GM12878 (cell line): ENCODE data around the gene ZNF891. TPM values are rescaled to one million over a fixed set of nuclear protein-coding genes. Genes with fewer than 3 reads are reported as not detected.

Experiments
- ATAC-seq: fragments of 200-7000 bp; cut with Tn5 transposase; 3 replicates; pipeline ENCODE4 v1.9.1; 2020; ENCODE audit warnings: mild to moderate bottlenecking, moderate library complexity
- BruUV-seq: library from RNA; stranded (reverse); fragments of 400-500 nt; replicated peaks from 2 replicates; lab custom pipeline; 2021; lab: Mats Ljungman, UMichigan
- CTCF ChIA-PET: fragments of 300-600 bp; sonication (Branson Sonifier 250); formaldehyde crosslinking; extraction: SDS; loops from one replicate; lab custom pipeline; 2021; ENCODE audit warnings: inconsistent platforms; lab: Yijun Ruan, JAX
- POLR2A ChIA-PET: fragments of 350-600 bp; formaldehyde crosslinking; extraction: SDS; loops from one replicate; lab custom pipeline; 2021; ENCODE audit warnings: inconsistent platforms; lab: Charles Lee
- RAD21 ChIA-PET: fragments of 300-600 bp; sonication (Branson Sonifier 250); formaldehyde crosslinking; loops from one replicate; lab custom pipeline; 2023; ENCODE audit warnings: antibody characterized with exemption; ENCODE audit not compliant: unreplicated experiment; lab: Charles Lee
- SMC1A ChIA-PET: fragments of 300-600 bp; sonication (Branson Sonifier 250); formaldehyde crosslinking; loops from one replicate; lab custom pipeline; 2023; ENCODE audit not compliant: unreplicated experiment, uncharacterized antibody; lab: Charles Lee
- DNase-seq: peaks from one replicate; pipeline ENCODE4 v3.0.0-alpha.2; 2011; ENCODE audit warnings: low read depth, low spot score
- FAIRE-seq: peaks from 3 replicates; lab custom pipeline; 2011; peaks lifted over from hg19 to GRCh38; lab: Jason Lieb, UNC
- H2AFZ ChIP-seq: 2 replicates; pipeline ENCODE4 v1.6.0; 2011; ENCODE audit warnings: low read depth, low read length, control low read depth; ENCODE audit not compliant: control insufficient read depth
- H3K27ac ChIP-seq: 2 replicates; pipeline ENCODE4 v1.5.1; 2011; ENCODE audit warnings: control low read depth; ENCODE audit not compliant: control insufficient read depth, insufficient read depth
- H3K27me3 ChIP-seq, 2 experiments: replicated peaks in 1 of 2; 2 replicates each; pipeline versions ENCODE4 v1.6.0 to v1.6.1; 2011; ENCODE audit warnings: low read length in 1 of 2; ENCODE audit not compliant: control insufficient read depth in 2 of 2, insufficient read depth in 2 of 2
- H3K36me3 ChIP-seq, 2 experiments: 2 replicates each; pipeline ENCODE4 v1.5.1; 2011; ENCODE audit warnings: low read length in 1 of 2; ENCODE audit not compliant: control insufficient read depth in 2 of 2, insufficient read depth in 2 of 2
- H3K4me1 ChIP-seq: 2 replicates; pipeline ENCODE4 v1.6.1; 2011; ENCODE audit warnings: mild to moderate bottlenecking, low read length, moderate library complexity, mixed read lengths; ENCODE audit not compliant: control insufficient read depth, insufficient read depth
- H3K4me2 ChIP-seq: 2 replicates; pipeline ENCODE4 v1.6.0; 2011; ENCODE audit warnings: control low read depth; ENCODE audit not compliant: control insufficient read depth, insufficient read depth
- H3K4me3 ChIP-seq: fragments of 200-600 bp; sonication (generic); 2 replicates; pipeline ENCODE4 v1.5.1; 2016
- H3K79me2 ChIP-seq: 2 replicates; pipeline ENCODE4 v1.6.0; 2011; ENCODE audit warnings: low read length; ENCODE audit not compliant: control insufficient read depth, insufficient read depth
- H3K9ac ChIP-seq: 2 replicates; pipeline ENCODE4 v1.8.0; 2011; ENCODE audit warnings: low read length, control low read depth, mixed read lengths; ENCODE audit not compliant: control insufficient read depth, insufficient read depth
- H3K9me3 ChIP-seq: replicated peaks from 3 replicates; pipeline ENCODE4 v1.5.1; 2011; ENCODE audit warnings: mild to moderate bottlenecking, low read length; ENCODE audit not compliant: control insufficient read depth, insufficient read depth
- H4K20me1 ChIP-seq: 2 replicates; pipeline ENCODE4 v1.6.0; 2011; ENCODE audit not compliant: control insufficient read depth, insufficient read depth
- BMI1 ChIP-seq: fragments of 450-650 bp; IDR thresholded peaks from 2 replicates; pipeline ENCODE4 v1.6.1; 2016; ENCODE audit warnings: mild to moderate bottlenecking, moderate library complexity, borderline replicate concordance
- CBX5 ChIP-seq: sonication (generic); IDR thresholded peaks from 2 replicates; pipeline ENCODE4 v1.6.1; 2016; ENCODE audit warnings: low read depth, moderate library complexity, mild to moderate bottlenecking, inconsistent platforms
- HDAC6 ChIP-seq: fragments of 200-600 bp; sonication (generic); IDR thresholded peaks from one replicate; pipeline ENCODE4 v1.8.0; 2017; ENCODE audit warnings: antibody characterized with exemption; ENCODE audit not compliant: unreplicated experiment
- JUND ChIP-seq: IDR thresholded peaks from 2 replicates; pipeline ENCODE4 v1.6.1; 2012; ENCODE audit warnings: low read depth, mild to moderate bottlenecking, low read length, improper control_type of control experiment, moderate library complexity
- KDM1A ChIP-seq: fragments of 200-600 bp; sonication (generic); IDR thresholded peaks from 2 replicates; pipeline ENCODE4 v1.6.1; 2016; ENCODE audit warnings: borderline replicate concordance
- MEF2B ChIP-seq: fragments of 450-650 bp; IDR thresholded peaks from 2 replicates; pipeline ENCODE4 v1.6.1; 2018; ENCODE audit warnings: mild to moderate bottlenecking, moderate library complexity; ENCODE audit not compliant: partially characterized antibody, poor library complexity, severe bottlenecking
- MTA2 ChIP-seq: fragments of 450-650 bp; IDR thresholded peaks from 2 replicates; pipeline ENCODE4 v1.6.1; 2016; ENCODE audit warnings: low read depth, mild to moderate bottlenecking, moderate library complexity
- NFXL1 ChIP-seq: fragments of 450-650 bp; IDR thresholded peaks from 2 replicates; pipeline ENCODE4 v1.6.1; 2017; ENCODE audit warnings: antibody characterized with exemption, mild to moderate bottlenecking, borderline replicate concordance
- NR2C2 ChIP-seq: IDR thresholded peaks from 2 replicates; pipeline ENCODE4 v1.6.1; 2011; ENCODE audit warnings: borderline replicate concordance, low read depth; ENCODE audit not compliant: control insufficient read depth, insufficient read length
- PAX5 ChIP-seq: IDR thresholded peaks from 2 replicates; pipeline ENCODE4 v1.6.1; 2011; ENCODE audit warnings: low read depth, low read length, borderline replicate concordance
- PKNOX1 ChIP-seq: fragments of 450-650 bp; IDR thresholded peaks from 2 replicates; pipeline ENCODE4 v1.6.1; 2016; ENCODE audit warnings: mild to moderate bottlenecking
- POLR2AphosphoS5 ChIP-seq: IDR thresholded peaks from 2 replicates; pipeline ENCODE4 v1.6.1; 2011; ENCODE audit warnings: mild to moderate bottlenecking, low read length, inconsistent platforms
- STAT1 ChIP-seq: fragments of 450-650 bp; conservative IDR thresholded peaks from 2 replicates; pipeline ENCODE4 v1.6.1; 2014; ENCODE audit warnings: antibody characterized with exemption, mild to moderate bottlenecking
- TAF1 ChIP-seq: IDR thresholded peaks from 2 replicates; pipeline ENCODE4 v1.6.1; 2011; ENCODE audit warnings: mild to moderate bottlenecking, low read depth, low read length, borderline replicate concordance
- TARDBP ChIP-seq: IDR thresholded peaks from 2 replicates; pipeline ENCODE4 v1.6.1; 2016; ENCODE audit warnings: borderline replicate concordance
- TBL1XR1 ChIP-seq: IDR thresholded peaks from 2 replicates; pipeline ENCODE4 v1.6.1; 2012; ENCODE audit warnings: low read depth, low read length, improper control_type of control experiment
- TCF7 ChIP-seq: IDR thresholded peaks from 2 replicates; pipeline ENCODE4 v1.6.1; 2014; ENCODE audit warnings: antibody characterized with exemption, borderline replicate concordance
- ZBTB33 ChIP-seq: fragments of 450-650 bp; IDR thresholded peaks from 2 replicates; pipeline ENCODE4 v1.6.1; 2017; ENCODE audit warnings: mild to moderate bottlenecking
- ZNF384 ChIP-seq: IDR thresholded peaks from 2 replicates; pipeline ENCODE4 v1.6.1; 2012; ENCODE audit warnings: low read depth, mild to moderate bottlenecking, low read length, improper control_type of control experiment, borderline replicate concordance
- WGBS: methylation state at CpG from one replicate; pipeline ENCODE4 v1.1.6; 2016; ENCODE audit warnings: low lambda C conversion rate; ENCODE audit not compliant: insufficient replicate concordance, insufficient coverage; ENCODE audit errors: missing lambda C conversion rate; 5-methylcytosine and 5-hydroxymethylcytosine counted together
- in situ Hi-C: fragments of 300-500 bp; cut with MboI; formaldehyde crosslinking; loops from 9 replicates; pipeline ENCODE4 v1.14.3; 2018; ENCODE audit warnings: mixed read lengths
- intact Hi-C: fragments of 100-400 bp; cut with micrococcal nuclease; formaldehyde crosslinking; loops from one replicate; pipeline ENCODE4 v1.14.2; 2022; ENCODE audit not compliant: unreplicated experiment
- polyA plus RNA-seq, 11 experiments: library from polyadenylated mRNA; depleted of rRNA in 4 of 11; unstranded in 6 of 11; stranded (reverse) in 5 of 11; fragments of >200 nt; fragmentation: Nextera tagmentation in 4 of 11; fragmentation: Illumina TruSeq in 1 of 11; extraction: Ambion mirVana in 4 of 11; extraction: Trizol in 1 of 11; gene quantifications; 1 replicate in 1 of 11; 2 replicates in 10 of 11; pipeline versions ENCODE4 v1.2.1 to v1.2.3, GENCODE V29; 2011 to 2016; ENCODE audit warnings: inconsistent platforms in 2 of 11, missing spikeins in 2 of 11, low read depth in 1 of 11
- total RNA-seq, 4 experiments: library from RNA; depleted of rRNA in 3 of 4; stranded (reverse); fragments of >200 nt in 3 of 4; fragmentation: Illumina TruSeq in 1 of 4; extraction: Trizol in 1 of 4; gene quantifications; 2 replicates each; pipeline versions ENCODE4 v1.2.1 to v1.2.3, GENCODE V29; 2013 to 2021

Gene ZNF891
- total and polyA plus RNA-seq, 10 of the 15 experiments (the other 5 are each of a cell fraction or from before 2014, with no cell fraction given): 0.20 to 1.1 (median 0.69) TPM

GRCh38 chr12:133124674-133125073 is 5.4 kb downstream of the ZNF891 start:
- SMC1A ChIA-PET: interaction anchor here (1.0 kb wide), 1 partner anchor 21 kb away, joined by 3 read pairs; no protein-coding TSS in a partner anchor
- in situ Hi-C loops: no loop called here

More at GRCh38 chr12:133124674-133125073, 5.4 kb downstream of the ZNF891 start:
- FAIRE-seq (no peak), DNase-seq (no peak), ATAC-seq (no peak)
- H2AFZ ChIP-seq: no peak overlapping the region
- no peak overlapping the region for H3K9ac ChIP-seq
- H3K27me3 ChIP-seq: no peaks in the 10 kb centered on the region
- no peak overlapping the region for H3K27ac ChIP-seq
- no peaks in the 10 kb centered on the region for H3K79me2 ChIP-seq
- H3K4me1 ChIP-seq: no peaks in the 10 kb centered on the region
- no peaks in the 10 kb centered on the region for H4K20me1 ChIP-seq
- peaks cover 32% of the 10 kb centered on the region for H3K9me3 ChIP-seq
- BruUV-seq: no TSS peak
- WGBS: 98% methylated on average over 2 of the region's 2 CpGs
- CTCF ChIA-PET: no interaction called here
- no peak overlapping the region for H3K4me2 ChIP-seq
- POLR2A ChIA-PET: no interaction called here
- no peaks in the 10 kb centered on the region for H3K36me3 ChIP-seq
- TF ChIP-seq NFXL1 (no peak), HDAC6 (no peak), STAT1 (no peak), KDM1A (no peak), MEF2B (no peak), MTA2 (no peak), ZNF384 (no peak), PAX5 (no peak), POLR2AphosphoS5 (no peak), CBX5 (no peak), BMI1 (no peak), NR2C2 (no peak), TAF1 (no peak), TBL1XR1 (no peak), TCF7 (no peak), PKNOX1 (no peak), JUND (no peak), ZBTB33 (no peak), TARDBP (no peak)
- no peak overlapping the region for H3K4me3 ChIP-seq
- RAD21 ChIA-PET: no interaction called here
- intact Hi-C loops: no loop called here
